Stimulated activated CD4-positive, alpha-beta T cell treated with anti-CD3 and anti-CD28 coated beads, Interleukin-15, amount 100 ng/mL, for 24 hours (primary cell): ENCODE results near the gene PLEKHH2.
"Not testable (repeated sequence)": the region's sequence is repeated elsewhere in the genome, so short reads cannot be mapped to it uniquely, and the experiment has no call there.

Experiments
- DNase-seq: peaks from one replicate; pipeline ENCODE4 v3.0.0-alpha.2; 2020

Gene PLEKHH2

DNA sequence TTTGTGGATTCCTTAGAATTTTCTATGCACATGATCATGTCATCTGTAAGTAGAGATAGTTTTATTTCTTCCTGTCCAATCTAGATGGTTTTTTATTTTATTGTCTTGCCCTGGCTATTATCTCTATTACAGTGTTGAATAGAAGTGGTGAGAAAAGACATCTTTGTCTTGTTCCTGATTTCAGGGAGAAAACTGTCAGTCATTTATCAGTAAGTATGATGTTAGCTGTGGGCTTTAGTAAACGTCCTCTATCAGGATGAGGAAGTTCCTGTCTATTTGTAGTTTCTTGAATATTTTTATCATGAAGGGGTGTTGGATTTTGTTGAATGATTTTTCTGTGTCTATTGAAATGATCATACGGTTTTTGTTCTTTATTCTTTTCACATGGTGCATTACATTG is 5.3 kb downstream of the PLEKHH2 start:
- DNase-seq, result no peak

DNA sequence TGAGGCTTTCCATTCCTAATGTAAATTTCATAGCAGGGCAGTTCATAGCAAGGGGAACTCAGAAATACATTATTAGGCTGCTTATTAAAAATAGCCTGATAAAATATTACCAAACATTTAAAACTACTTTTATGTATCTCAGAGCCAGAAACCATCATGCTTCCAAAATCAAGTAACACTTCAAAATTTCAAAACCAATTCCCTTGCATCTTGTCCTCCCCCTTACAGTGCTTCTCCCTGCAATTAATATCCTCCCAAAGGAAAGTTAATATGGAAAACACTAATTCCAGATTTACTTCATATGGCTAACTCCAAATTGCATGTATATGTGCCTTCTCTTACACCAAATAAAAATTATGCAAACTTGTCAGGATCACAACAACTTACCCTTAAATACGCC is 6.6 kb downstream of the PLEKHH2 start:
- no peak for DNase-seq

DNA sequence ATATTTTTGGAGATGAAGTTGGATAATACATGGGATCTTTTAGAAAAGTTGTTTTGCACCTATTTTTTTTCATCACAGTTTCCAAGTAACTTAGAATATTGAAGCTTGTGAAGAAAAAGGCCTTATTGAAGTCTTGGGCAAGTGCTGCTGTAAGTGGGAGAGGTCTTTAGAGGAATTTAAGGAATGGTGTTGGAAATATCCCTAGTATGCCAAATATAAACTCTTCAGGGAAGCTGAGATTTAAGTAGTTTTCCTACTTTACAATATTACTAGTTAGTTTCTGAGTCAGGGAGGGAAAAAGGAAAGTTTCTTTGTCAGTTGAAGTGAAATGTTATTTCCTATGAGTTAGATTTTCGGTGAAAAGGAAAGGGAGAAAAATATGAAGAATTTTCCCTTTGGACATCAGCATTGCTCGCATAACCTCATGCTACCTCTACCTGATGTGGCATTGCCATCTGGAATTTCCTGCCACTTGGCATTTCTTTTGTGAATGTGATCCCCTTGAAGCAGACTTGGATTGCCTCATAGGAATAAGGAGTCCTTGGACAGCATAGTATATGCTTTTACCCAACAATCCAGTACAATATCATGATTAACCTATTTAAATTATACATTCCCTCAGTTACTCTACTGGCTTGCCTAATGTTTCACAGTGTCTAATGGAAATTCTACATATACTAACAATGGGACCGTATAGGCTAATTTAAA is 12.1 kb downstream of the PLEKHH2 start:
- DNase-seq, result no peak

DNA sequence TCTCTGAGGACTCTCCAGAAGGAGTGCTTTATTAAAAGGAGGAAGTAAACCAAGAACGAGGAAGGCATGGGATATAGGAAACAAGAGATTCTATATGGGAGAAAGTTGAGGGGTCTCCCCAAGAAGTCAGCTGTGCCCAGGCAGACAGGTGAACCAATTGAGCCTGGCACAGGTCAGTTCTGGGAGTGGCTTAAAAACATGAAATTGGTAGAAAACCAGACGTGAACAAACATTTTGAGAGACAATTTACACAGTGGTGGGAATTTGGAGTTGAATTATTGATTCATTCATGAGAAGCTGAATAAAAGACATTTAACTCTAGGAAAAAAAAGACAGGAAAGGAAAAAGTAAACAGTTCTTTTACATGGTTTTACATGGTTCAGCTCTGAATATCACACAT is 16.4 kb downstream of the PLEKHH2 start:
- DNase-seq, result no peak

DNA sequence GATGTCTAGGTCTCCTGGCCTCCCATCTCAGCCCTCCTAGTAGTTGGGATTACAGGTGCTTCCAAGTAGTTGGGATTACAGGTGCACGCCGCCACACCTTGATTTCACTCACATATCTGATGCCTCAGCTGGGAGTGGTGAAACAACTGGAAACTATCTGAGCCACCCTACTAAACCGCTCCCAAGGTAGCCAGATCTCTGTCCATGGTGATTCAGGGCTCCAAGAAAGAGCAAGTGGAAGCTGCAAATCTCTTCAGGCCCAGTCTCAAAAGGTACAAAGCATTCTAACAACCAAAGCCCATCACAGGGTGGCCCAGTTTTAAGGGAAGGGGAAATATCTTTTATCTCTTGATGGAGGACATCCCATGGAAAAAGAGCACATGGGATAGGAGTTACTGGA is 20.2 kb downstream of the PLEKHH2 start:
- no peak for DNase-seq

DNA sequence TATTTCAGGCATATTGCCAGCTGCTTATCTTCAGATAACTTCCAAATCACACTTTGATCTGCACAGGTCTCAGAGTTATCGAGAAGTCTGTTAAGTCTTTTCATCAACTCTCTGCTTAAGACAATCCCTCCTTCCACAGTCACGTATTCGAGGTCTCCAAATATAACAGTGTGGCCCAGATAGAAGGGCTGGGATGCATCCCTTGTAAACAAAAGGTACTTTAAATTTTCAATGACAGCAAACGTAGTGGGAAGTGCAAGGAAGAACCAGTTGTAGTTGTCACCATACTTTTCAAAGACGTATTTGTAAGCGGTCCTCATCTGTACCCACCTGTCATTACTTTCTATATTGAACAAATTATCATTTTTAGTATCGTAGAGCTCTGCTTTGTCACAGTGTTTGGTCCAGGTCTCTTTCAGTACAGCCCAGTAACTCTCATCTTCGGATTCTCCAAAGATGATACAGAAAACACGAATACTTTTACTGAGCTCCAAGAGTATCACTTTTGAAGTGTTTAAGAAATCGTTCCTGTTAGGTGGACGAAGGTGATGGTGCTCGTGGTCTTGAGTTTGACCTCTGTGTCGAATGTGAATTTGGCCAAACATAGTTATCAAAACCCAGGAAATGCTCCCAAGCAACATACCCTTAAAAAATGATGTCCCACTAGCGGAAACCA is 38.7 kb downstream of the PLEKHH2 start:
- no peak for DNase-seq

DNA sequence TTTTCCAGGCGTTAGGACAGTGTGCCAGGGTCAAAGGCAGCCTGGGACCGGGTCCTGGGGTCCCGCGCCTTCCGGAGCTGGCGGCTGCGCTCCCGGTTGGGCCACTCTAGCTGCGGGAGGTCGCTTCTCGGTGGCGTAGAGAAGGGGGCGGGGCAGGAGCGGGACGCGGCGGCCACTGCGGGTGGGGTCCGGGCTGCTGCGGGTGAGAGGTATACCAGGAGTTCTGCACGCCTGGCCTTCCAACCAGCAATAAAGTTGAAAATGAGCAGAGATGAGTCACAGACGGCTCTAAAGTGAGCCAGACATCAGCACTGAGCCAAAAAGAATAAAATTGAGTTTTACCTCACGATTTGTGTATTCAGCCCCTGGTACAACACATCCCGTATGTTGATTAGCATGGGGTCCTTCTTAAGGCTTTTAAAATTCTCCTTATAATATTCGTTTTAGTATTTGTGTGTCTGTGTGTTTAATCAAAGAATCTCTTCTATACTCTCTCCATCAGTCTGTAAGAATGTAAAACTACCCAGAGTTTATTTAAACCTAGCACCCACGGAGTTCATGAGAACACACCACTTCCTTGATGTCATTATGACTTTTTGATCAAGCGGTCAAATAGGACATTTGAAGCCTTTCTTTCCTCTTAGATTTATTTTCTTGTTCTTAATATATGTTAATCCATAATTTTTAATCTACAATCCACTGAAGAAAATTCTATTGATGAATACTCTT is 39.4 kb downstream of the PLEKHH2 start, which contains the start of gene C1GALT1C1L:
C1GALT1C1L (minus strand) TSS at position 108 of the 729 bp plus-strand sequence; CDS start at position 1, 107 bp downstream.
- peak; percentile 61 for DNase-seq

DNA sequence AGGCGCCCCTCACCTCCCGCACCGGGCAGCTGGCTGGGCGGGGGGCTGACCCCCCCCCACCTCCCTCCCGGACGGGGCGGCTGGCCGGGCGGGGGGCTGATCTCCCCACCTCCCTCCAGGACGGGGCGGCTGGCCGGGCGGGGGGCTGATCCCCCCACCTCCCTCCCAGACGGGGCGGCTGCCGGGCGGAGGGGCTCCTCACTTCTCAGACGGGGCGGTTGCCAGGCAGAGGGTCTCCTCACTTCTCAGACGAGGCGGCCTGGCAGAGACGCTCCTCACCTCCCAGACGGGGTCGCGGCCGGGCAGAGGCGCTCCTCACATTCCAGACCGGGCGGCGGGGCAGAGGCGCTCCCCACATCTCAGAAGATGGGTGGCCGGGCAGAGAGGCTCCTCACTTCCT is 40.7 kb downstream of the PLEKHH2 start:
- DNase-seq, result not testable (repeated sequence)

DNA sequence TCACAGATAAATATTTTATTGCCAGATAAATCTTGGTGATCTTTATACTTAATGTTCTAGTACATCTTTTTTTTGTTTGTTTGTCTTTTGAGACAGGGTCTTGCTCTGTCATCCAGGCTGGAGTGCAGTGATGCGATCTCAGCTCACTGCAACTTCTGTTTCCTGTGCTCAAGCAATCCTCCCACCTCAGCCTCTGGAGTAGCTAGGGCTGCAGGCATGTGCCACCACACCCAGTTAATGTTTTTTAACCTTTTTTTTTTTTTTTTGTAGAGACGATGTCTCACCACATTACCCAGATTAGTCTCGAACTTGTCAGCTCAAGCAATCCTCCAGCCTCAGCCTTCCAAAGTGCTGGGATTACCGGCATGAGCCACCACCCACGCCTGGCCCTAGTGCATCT is 48.3 kb downstream of the PLEKHH2 start:
- no peak for DNase-seq

DNA sequence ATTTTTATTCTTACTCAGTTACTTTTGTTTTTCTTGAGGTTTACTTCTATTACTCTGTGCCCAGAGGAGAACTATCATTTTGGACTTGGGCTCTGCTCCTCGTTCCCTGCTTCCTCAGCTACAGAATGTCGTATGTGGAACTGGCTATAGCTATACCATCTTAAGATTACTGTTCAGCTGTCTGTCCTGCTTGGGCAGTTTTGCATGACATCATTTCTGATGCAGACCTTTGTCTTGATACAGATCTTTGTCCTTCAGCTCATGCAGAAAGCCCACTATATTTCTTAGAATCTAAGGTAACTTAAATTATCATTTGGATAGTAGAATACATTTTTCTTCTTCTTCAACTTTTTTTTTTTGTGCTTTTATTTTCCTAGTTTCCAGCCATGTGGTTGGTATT is 52.9 kb downstream of the PLEKHH2 start:
- no peak for DNase-seq

DNA sequence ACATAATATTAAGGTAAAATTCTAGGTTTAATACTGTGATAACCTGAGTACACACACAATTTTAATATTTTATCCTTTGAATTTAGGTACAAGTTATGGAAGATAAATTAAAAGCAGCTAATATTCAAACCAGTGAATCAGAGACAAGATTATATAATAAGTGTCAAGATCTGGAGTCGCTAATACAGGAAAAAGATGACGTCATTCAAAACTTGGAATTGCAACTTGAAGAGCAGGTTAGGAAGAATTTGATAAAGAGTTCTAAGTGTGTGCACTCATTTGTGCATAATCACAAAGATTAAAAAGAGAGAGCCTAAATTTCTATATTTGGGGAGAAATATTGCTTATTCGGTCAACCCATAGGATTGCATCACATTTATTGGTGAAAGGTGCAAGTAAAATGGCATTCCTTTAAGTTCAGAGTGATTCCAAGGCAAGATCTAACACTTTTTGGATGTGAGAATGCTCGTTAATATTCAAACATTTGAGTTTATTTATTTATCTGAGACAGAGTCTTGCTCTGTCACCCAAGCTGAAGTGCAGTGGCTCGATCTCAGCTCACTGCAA is 55.5 kb downstream of the PLEKHH2 start:
- no peak for DNase-seq

DNA sequence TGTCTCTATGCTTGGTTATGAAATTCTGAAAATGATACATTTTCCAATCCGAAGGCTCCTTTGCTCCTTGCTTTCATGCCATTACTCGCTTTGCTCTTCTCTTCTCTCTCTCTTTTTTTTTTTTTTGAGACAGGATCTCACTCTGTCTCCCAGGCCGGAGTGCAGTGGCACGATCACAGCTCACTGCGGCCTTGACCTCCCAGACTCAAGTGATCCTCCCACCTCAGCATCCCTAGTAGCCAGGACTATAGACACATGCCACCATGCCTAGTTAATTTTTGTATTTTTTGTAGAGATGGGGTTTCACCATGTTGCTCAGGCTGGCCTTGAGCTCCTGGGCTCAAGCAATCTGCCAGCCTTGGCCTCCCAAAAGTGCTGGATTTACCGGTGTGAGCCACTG is 61.1 kb downstream of the PLEKHH2 start:
- not testable (repeated sequence) for DNase-seq

DNA sequence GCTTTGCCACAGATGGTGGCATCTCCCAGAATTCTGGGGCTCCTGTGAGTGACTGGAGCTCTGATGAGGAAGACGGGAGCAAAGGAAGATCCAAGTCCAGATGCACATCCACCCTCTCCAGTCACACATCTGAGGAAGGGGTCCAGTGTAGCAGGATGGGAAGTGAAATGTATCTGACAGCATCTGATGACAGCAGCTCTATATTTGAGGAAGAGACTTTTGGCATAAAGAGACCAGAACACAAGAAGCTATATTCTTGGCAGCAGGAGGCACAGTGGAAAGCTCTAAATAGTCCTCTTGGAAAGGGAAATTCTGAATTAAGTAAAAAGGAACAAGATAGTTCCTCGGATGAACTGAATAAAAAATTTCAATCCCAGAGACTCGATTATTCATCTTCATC is 62.7 kb downstream of the PLEKHH2 start:
- no peak for DNase-seq

DNA sequence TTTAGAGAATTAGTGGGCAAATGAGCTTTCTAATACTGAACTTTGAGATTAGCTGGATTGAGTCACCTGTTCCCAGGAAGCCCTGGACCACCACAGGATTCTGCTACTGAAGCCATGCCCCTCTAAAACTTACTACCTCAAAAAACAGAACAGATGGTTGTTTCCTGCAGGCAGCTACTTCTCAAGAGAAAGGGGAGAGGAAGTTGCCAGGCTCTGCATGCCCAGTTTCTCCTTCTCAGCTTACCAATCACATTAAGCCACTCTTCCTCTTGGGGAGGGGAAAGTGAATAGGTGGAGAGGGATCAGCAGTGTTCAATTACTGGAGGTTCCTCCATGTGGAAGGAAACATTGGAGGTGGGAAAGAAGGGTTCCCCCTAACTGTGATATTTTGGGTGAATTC is 64.1 kb downstream of the PLEKHH2 start:
- DNase-seq, result no peak

DNA sequence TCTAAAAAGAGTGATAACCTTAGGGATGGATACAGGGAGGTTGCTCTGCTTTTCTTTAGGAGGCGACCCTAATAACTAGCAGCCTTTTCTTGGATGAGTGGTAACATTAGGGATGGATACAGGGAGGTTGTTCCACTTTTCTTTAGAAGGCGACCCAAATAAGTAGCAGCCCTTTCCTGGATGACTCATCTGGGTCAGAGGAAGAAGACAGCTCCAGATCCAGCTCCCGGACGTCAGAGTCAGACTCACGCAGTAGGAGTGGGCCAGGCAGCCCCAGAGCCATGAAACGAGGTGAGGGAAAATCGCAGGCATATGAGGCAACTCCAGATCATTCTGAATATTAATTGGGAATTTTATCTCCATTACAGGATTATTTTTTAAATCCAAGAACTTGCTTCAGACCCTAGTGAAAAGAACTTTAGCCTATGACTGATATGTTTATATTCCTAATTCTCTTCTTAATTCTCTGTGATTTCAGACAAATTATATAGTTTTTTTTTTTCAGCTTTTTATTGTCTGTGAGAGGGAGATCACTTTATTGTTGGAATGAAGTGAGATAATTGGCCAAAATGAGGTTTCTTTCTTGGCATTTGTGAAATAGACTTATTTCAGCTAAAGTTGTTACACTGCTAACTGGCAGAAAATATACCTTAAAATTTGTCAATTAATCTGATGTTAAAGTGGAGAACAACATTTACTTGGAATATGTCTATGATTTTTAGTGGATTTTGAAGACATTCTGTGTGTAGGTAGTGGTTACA is 70.4 kb downstream of the PLEKHH2 start:
- DNase-seq, result no peak

DNA sequence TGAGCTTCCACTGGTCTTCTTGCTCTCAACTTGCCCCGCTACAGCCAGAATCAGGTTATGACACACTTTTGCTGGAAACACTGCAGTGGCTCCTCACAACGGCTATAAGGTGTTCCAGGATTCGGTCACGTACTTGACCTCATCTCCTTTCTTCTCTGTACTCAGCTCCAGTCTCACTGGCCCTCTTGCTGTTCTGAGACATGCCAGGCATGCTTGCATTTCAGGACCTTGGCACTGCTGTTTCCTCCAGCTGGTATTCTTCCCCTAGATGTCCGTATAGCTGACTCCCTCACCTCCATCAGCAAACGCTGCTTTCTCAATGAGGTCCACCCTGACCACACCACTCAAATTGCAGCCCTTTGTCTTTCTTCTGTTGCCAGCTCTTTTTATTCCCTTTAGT is 71.1 kb downstream of the PLEKHH2 start:
- DNase-seq, result no peak

DNA sequence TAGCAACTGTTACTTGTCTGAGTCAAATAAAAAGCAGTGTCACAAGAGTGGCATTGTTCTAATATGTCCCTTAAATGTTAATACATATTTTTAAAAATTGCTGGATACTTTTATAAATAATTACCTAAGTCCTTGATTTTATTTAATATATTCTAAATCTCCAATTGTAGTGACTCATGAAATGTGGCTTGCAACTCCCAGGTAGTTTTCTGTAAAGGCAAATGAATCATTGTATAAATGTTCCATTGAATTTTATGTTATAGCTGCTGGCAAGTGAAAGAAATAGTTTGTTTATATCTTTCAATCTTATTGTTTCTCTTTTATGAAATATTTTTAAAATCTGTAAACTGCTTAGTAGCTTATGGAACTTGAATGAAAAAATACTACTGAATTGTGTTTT is 71.8 kb downstream of the PLEKHH2 start:
- DNase-seq, result no peak

DNA sequence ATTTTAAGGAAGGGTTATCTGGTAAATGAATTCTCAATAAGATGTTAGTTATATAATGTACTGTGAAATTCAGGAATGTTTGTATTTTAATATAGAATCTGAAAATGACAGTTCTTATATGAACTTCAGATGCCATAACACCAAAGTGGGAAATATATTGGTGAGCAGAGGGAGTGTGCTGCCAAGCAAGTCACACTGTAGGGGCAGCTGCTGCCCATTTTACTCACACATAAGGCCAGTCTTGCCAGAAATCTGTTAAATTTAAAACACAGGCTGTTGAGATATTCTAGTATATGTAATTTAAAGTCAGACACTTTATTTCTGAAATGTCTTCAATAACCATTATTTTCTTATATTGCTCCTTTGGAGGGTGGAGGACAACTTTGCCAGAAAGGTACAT is 73.8 kb downstream of the PLEKHH2 start:
- no peak for DNase-seq

DNA sequence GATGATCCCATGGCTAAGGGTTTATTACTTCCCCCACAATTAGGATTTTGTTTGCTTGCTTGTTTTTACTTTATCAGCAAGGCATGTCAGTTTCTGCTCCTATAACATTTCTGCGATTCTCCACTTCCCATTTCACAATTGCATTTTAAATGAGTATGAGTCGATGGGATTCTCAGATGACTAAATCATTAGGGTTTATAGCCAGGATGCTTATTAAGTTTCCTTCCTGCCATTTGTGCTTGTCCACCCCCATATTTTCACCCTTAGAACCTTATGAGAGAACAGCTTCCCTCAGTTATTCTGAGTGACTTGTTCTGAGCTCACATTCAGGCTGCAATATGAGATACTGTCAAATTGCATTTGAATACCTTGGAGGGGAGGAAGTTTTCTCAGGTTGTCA is 77.1 kb downstream of the PLEKHH2 start:
- DNase-seq, result no peak

DNA sequence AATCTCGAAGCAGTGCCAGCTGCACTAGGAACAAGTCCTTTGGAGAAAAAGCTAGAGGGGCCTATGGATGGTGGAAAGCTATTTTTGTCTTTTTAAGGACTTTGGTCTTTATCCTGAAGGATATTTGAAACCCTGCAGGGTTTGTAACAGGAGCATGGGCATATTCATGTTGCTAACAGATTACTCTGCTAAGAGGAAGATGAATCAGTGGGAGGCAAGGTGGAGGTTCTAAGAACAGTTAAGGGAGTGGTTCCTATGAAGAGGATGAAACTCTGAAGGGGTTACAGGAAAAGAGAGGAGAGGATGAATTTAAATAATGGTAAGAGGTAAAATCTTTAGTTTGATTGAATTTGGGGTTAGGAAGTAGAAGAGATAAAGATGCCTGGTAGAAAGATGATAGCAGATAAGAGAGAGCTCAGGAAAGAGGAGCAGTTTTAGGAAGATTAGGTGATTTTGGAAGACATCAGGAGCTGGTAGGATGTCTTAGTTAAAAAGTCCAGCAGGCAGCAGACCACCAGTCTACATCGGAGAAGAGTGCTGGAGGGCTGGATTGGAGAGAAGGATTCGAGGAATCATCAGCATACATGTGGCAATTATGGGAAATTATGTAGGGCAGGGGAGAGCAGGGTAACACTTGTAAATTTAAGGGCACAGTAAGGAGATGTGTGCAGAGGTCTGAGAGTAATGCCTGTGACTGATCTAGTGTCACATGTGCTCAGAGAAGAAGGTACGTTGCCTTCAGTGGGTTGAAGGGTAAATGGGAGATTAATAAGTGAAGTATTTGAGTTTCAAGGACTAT is 78.4 kb downstream of the PLEKHH2 start:
- DNase-seq, result no peak

DNA sequence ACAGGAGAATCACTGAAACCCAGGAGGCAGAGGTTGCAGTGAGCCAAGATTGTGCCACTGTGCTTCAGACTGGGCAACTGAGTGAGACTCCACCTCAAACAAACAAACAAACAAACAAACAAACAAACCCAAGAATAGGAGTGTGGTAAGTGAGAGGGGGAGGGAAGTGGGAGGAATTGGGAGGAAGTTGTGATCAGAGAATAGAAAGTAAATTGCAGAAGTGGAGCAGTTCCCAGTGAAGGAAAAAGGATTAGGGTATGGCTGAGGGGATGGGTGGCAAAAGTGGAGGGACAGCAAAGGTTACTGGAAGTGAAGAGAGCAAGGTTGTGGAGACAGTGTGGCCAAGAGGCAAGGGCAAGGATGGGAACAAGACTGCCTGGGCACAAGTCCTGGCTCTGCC is 80.3 kb downstream of the PLEKHH2 start:
- DNase-seq, result no peak

DNA sequence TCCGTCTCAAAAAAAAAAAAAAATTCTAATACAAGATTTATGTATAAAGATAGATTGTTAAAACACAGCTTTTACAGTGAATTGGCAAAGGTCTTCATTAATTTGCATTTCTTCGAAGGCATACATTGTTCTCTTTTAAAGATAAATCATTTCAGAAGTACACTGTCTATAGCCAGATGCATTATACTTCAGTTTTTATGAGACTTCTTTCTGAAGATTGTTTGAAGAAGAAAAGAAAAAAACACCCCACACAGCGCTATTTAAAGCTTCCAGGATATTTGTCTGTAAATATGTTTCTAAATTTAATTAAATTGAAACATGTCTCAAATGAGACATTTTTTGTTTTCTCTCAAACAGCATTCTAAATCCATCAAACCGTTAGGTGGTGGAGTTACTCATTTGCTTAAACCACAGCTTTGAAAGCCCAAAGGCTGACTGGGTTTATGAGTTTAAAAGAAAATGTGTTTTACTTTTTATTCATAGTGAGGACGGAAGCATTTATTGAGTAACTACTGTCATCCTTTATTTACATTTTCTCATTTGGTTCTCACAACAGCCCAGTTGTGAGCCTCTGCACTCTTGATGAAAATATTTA is 81.6 kb downstream of the PLEKHH2 start:
- no peak for DNase-seq
